HTR-8/SVneo (cell line): ENCODE results near the gene NEDD4L.

Experiments
- DNase-seq: peaks from one replicate; pipeline ENCODE4 v3.0.0; 2011; ENCODE audit warnings: low spot score, mixed read lengths; ENCODE audit not compliant: insufficient read length
- FAIRE-seq: peaks from 2 replicates; lab custom pipeline; 2011; peaks lifted over from hg19 to GRCh38; lab: Jason Lieb, UNC

NEDD4L gene

DNA sequence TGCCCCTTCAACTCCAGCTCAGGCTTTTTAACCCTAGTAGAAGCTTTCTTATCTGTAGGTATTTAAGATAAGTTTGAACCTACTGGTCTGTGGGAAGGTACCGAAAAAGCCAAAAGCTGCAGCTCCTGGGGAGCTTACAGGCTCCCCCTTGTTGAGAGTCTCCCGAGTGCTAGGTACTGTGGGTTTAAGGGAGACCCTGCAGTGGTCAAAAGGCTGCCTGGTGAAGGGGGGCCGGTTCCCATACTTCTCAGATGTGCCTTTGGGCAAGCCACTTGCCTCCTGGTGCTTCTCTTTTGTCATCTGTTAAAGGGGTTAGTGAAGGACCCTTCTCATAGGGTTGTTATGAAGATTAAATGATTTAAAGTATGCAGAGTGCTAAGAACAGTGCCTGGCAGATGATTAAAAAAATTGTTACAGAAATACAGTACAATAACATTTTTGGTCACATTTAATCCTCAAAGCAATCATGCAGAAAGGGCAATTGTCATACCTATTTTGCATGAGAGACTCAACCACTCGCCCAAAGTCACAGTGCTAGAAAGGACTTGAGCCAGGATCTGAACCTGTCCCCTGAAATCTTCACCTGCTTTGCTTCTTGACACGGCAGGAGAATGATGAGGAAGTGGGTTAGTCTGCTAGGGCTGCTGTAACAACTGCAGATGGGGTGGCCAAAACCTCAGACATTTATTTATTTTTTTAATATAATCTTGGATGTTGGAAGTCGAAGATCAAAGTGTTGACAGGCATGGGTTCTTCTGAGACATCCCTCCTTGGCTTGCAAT, 62.5 kb downstream of the NEDD4L start:
- DNase-seq (no peak), FAIRE-seq (no peak)

DNA sequence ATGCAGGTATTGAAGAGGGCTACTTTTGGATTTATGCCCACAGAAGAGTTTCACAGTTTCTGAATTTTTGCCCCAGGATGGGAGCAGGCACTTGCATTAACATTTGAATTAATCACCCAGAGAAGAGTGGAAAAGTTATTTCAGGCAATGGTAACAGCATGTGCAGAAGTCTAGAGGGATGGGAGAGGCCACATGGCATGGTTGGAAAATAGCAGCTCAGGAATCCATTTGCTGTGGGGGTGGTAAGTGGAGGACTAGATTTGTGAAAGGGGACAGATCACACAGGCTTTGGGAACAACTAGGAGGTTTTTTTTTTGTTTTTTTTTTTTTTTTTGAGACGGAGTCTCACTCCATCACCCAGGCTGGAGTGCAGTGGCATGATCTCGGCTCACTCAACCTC, 65.2 kb downstream of the NEDD4L start:
- no peak for FAIRE-seq
- no peak for DNase-seq

DNA sequence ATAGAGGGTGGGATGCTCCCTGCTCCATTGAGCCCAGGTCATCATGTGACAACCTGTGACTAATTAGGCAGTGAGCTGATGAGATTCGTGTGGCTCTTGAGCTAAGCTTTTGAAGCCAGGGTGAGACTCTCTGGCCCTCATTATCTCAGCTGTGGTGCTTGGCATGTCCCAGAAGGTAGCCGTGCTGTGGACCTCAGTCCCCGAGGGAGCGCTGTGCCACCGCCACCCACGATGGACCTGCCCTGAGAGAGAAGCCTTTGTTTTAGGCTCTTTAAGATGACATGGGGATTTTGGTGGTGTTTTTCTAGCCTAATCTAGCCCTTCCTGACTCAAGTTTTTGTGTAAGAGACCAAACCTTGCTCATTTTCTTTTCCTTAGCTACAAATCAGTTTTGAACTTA, 66.4 kb downstream of the NEDD4L start:
- no peak for DNase-seq
- no peak for FAIRE-seq

- FAIRE-seq = no peak
- DNase-seq = no peak
These were observed 68.1 kb downstream of the NEDD4L start for GRCh38 chr18:58112174-58112573.

DNA sequence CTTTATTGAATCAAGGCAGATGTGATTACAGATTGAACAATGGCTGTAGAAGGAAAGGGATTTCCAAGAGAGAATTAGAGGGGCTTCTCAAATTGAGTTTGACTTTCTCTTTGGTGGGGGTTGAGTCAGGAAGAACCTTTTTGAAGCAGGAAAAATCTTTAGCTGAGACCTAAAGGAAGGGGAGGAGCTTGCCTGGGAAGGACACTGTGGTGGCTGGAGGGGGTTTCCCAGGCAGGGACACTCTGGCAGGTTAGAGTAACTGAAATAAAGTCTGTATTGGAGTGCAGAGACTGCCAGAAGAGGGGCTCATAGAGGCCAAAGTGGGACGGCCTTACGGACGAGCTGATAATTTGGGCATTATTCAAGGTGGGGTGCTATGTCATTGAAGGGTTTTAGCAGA, 69.3 kb downstream of the NEDD4L start:
- no peak for FAIRE-seq

DNA sequence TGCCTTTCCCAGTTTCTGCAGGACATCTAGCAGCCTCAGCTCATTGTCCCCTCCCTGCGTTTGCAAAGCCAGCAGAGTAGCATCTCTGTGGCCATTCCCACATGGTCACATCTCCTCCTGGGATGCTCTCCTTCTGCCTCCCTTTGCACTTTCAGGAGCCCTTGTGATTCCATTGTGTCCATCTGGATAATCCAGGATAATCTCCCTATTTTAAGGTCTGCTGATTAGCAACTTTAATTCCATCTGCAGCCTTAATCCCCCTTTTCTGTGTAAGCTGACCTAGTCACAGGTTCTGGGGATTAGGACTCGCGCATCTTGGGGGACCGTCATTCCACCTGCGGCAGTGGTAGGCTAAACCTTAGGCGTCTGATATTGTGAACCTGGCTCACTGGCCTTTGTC, 70.7 kb downstream of the NEDD4L start:
- FAIRE-seq = no peak

More for the DNA sequence above, 69.3 kb downstream of the NEDD4L start:
- DNase-seq = no peak

DNA sequence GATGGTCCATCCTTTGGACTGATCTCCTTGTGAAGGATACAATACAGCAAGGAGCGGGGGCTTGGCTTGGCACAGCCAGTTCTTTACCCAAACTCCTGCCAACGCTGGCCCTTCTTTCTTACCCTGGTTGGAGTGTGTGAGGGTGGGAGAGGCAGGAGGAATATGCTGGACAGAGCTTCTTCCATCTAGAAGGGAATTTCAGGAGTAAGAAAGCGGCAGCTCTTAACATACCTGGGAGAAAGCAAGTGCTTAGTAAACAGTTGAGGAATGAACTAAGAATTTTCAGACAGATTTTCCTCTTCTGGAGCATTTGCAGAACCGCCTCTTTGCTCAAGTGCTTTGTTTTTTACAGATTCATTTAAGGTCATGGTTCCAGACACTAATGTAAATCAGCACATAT, 72.8 kb downstream of the NEDD4L start:
- FAIRE-seq (no peak), DNase-seq (no peak)

More for the DNA sequence above, 70.7 kb downstream of the NEDD4L start:
- no peak for DNase-seq

DNA sequence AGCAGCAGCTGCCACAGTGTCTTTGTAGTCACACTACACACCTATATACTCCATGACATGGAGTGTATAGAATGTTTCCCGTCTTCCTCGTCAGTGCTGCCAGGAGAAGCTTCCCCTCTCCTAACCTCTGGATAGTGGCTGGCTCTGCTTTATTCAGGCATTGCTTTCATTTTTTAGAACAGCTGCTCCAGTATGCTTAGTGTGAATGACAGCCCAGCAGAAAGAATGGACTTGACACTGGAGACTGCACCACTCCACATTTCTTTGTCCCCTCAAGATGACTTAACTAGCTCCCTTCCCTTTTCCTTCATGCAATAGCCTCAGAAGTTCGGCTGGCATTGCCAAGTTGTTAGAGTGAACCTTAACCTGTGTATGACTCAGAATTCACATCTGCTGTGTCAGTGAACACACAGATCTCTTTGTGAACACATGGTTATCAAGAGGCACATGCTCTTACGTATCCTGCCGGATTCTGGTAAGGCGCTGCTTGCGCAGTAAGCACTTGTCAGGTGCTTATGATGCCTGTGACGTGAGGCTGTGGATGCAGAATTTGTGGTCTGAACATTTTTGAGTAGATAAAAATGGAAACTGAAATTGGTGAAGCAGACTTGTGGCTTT, 73.9 kb downstream of the NEDD4L start:
- DNase-seq (peak; percentile 15), FAIRE-seq (peak; percentile 72)

DNA sequence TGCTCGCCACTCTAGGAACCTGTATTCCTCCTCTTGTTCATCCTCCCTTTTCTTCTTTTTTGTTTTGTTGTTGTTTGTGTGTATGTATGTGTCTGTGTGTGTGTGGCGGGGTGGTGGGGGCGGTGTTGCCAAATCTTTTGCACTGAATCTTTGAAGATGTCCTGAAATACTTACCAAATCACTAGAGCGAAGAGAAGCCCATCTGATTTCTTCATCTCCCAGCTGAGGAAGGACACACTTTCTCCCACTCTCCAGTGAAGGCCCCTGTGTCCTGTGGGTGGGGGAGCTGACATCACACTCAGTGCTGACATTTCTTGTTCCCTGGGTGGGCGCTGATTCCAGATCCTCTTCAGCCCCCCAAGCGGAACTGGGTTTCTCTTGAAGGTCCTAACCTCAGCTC, 74.5 kb downstream of the NEDD4L start:
- FAIRE-seq (no peak), DNase-seq (no peak)

- FAIRE-seq = no peak
- no peak for DNase-seq
These were observed 75.8 kb downstream of the NEDD4L start for GRCh38 chr18:58119819-58120218.

GRCh38 chr18:58124475-58124874, 80.4 kb downstream of the NEDD4L start:
- DNase-seq = no peak
- no peak for FAIRE-seq

DNA sequence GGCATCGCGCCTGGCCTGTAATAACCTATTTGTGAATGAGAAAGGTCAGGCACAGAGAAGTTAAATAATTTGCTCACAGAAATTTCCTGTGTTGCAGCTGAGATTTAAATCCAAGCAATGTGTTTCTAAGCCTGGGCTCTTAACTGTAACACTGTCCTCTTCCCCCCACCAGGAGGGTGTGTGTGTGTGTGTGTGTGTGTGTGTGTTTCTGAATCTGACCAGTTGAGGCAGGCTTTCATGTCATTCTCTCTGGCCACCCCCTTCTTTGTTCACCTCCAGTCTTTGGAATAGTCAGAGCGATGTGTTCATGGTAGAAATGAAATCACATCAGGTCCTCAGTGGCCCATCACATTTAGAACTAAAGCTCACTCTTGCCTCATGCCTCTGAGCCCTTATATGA, 81.2 kb downstream of the NEDD4L start:
- no peak for DNase-seq
- no peak for FAIRE-seq

- no peak for FAIRE-seq
These were observed 81.7 kb downstream of the NEDD4L start for GRCh38 chr18:58125756-58126155.

DNA sequence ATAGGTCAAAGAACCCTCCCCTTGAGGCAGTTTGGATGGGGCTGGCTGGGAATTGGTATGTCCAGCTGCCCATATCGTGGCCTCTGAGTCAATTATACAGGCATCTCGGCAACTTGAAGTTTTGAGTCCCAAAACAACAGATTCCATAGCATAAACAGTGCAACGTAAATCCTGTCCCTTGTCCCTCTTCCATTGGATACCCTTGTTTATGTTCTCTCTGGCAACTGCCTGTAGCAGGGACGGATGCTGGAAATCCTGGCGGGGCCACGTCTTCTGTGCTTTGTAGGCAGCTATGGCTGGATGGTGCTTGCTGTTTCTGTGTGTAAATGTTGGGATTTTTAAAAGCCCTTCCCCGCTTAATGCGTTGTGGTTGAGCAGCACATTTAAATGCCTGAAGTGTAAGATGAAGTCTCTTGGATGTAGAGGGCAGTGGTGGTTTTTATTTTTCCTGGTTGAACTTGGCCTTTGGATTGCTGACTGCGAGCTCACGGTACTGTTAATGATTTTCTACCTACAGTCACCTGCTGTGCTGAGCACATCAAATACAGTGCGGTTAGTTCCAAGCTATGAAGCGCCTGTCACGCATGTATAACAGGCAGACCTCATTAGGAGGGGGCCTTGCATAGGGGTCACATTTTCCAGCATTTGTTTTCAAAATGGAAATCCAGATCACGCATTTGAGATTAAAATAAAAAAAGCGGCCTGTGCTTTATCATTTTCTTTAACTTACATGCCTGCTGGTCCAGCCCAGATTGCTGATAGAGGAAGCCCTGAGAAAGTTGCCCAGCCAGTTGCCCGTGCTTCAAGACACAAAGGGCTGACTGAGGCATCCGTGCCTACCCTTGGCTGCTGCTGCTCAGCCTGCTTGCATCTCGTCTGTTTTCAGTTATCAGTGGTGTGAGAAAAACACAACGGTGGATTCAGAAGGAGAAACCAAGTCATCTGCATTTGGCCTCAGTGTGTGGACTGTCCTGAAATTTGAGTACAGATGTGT, 84.7 kb downstream of the NEDD4L start:
- no peak for DNase-seq
- no peak for FAIRE-seq

More at GRCh38 chr18:58125756-58126155, 81.7 kb downstream of the NEDD4L start:
- DNase-seq = no peak

- FAIRE-seq (no peak), DNase-seq (no peak)
These were observed 88.7 kb downstream of the NEDD4L start for GRCh38 chr18:58132595-58133261.

DNA sequence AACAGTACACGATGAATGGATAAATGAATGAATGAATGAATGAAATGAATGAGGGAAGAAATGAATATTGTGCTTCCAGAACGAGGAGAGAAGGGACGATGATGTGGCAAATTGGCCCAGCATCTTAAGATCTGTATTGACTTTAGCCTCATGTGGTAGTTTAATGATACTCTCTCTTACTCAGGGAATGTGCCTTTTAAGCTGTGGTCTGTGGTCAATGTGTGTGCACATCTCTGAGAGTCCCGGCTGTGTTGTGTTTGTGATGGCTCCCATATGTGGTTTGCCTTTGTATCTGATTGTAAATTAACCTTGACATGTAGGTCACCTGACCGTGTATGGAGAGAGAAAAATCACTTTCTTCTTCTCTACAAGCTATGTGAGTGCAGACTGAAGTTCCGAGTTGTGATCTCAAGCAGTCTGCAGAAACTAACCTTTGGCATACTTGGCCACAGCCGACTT, 91.2 kb downstream of the NEDD4L start:
- DNase-seq (no peak), FAIRE-seq (no peak)

DNA sequence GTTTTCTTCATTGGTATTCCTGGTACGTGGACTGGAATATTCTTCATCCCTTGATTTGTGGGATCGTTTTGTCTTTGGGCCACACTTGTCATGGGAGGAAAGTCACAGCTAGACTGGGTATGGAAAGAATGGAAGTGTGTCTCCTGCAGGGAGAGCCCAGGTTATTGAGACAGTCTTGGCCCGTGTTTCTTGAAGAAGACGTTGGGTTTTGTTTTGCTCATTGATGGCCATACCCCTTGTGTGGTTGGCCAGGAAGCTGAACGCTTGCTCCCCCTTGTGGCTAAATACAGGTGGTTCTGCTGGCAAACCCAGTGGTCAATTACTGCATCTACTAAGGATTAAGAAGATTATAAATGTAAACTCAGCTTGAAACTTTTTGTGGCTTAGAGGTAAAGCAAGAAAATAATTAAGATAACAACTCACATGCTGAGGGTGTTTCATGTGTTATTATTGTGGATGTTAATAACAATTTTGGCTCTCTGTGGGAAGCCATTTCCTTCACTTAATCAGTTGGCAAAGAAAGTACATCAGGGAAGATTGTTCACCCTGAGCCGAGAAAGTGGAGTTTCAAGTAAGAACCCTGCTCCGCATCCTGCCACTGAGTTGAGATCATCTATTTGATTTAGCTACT, 91.8 kb downstream of the NEDD4L start:
- peak; percentile 69 for DNase-seq
- FAIRE-seq = peak; percentile 88

DNA sequence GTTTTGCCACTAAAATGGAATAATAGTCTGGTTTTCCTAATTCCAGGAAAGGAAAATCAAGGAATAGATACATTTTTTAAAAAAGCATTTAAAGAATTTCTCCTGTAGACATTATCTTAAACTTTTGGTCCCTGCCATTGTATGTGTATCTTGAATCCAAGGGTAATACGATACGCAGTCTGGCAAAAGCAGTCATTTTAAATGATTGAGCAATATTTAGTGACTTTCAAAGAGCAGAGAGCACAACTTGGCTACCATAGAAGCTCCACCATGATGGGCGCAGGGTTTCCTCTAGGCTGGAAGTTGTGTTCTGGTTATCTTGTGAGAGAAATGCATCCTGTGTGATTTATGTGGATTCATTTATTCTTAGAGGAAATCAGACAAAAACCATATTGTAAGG, 92.9 kb downstream of the NEDD4L start:
- FAIRE-seq (no peak), DNase-seq (no peak)
